HG03558 (cell line): Measurements from ENCODE around the gene XAGE1A.
"Not testable (repeated sequence)": the region's sequence is repeated elsewhere in the genome, so short reads cannot be mapped to it uniquely, and the experiment has no call there.

Source experiments
- ATAC-seq: cut with Tn5 transposase; IDR thresholded peaks from one replicate; pipeline ENCODE4 v1.9.1; 2021; ENCODE audit warnings: moderate number of reproducible peaks; ENCODE audit not compliant: unreplicated experiment; ENCODE audit errors: extremely low read depth

Gene XAGE1A, protein sequence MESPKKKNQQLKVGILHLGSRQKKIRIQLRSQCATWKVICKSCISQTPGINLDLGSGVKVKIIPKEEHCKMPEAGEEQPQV

GRCh38 chrX:52495545-52496418 lies at the start of gene XAGE1A:
Gene XAGE1A, plus strand, starts transcription at chrX:52495808. Its CDS starts 1,554 bp downstream, at chrX:52497362.
- not testable (repeated sequence) for ATAC-seq

- not testable (repeated sequence) for ATAC-seq
Measured at GRCh38 chrX:52452031-52452430, 43.6 kb upstream of the XAGE1A start.

DNA sequence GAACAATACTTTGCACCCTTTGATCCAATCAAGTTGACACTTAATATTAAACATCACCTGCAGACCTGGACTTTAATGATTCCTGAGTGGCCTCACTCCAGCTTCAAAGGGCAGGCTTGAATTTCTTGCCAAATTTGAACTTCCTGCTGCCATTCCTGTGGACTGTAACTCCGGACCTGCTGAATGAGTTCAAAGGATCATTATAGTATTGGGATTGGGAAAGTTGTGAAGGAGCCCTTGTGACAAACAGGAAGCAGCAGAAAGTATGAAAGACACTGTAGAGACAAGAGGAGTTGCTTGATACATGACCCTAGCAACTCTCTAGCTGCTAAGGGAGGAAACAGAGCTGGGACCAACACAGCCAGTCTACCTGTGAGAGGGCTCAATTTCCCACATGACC lies 24.3 kb upstream of the XAGE1A start:
- not testable (repeated sequence) for ATAC-seq

GRCh38 chrX:52496419-52496772 lies 788 bp downstream of the XAGE1A start:
- ATAC-seq, result not testable (repeated sequence)

GRCh38 chrX:52501362-52501761 lies 5.8 kb downstream of the XAGE1A start:
- not testable (repeated sequence) for ATAC-seq

- ATAC-seq, result no peak
Measured at GRCh38 chrX:52504551-52504950, 8.9 kb downstream of the XAGE1A start.

- no peak for ATAC-seq
Measured at GRCh38 chrX:52507331-52507730, 11.7 kb downstream of the XAGE1A start.

DNA sequence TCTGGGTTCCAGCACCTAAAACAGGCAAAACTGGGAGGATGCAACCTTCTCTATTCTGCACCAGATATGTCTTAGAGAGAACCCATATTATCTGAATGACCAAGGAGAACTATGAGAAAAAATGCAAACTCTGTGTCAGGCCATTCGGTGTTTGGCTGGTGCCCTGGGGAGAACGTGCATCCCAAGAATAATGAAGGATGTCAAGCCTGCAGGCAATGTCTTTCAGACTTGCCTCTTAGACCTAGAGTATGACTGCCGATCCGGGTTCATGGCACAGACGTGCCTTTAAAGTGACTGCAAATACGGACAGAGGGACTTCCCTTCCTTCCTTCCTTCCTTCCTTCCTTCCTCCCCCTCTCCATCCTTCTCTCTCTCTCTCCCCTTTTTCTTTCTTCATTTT lies 14.3 kb downstream of the XAGE1A start:
- ATAC-seq, result no peak

- not testable (repeated sequence) for ATAC-seq
Measured at GRCh38 chrX:52511126-52511525, 15.5 kb downstream of the XAGE1A start.

GRCh38 chrX:52516110-52516986 lies 20.7 kb downstream of the XAGE1A start:
- not testable (repeated sequence) for ATAC-seq

DNA sequence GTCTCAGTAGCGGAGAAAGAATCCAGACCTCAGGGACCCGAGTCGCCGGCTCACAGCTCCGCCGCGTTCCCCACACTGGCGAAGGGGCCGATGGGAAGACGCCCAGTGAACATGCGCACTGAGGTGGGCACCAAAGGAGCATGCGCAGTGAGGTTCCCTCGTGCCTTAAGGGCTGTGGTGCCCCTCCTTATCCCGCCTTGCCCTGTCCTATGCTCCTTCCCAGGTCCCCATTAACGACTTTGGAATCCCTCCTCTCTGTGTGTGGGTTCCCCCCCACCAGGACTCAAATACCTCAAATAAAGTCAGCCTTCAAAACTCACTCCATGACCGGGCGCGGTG lies 21.3 kb downstream of the XAGE1A start, which contains the start of gene XAGE1B:
Gene XAGE1B (minus strand): TSS at position 77 of the 339 bp plus-strand sequence. CDS start 1,536 bp downstream, outside the sequence.
- ATAC-seq, result not testable (repeated sequence)

DNA sequence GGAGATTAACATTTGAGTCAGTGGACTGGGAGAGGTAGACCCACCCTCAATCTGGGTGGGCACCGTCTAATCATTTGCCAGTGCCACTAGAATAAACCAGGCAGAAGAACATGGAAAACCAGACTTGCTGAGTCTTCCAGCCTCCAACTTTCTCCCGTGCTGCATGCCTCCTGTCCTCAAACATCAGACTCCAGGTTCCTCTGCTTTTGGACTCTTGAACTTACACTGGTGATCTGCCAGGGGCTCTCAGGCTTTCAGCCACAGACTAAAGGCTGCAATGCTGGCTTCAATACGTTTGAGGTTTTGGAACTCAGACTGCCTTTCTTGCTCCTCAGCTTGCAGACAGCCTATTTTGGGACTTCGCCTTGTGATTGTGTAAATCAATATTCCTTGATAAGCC lies 45.4 kb downstream of the XAGE1A start:
- not testable (repeated sequence) for ATAC-seq

- ATAC-seq, result no peak
Measured at GRCh38 chrX:52542311-52542710, 46.7 kb downstream of the XAGE1A start.

- ATAC-seq, result no peak
Measured at GRCh38 chrX:52544147-52544840, 48.7 kb downstream of the XAGE1A start.

GRCh38 chrX:52548769-52549168 lies 53.2 kb downstream of the XAGE1A start:
- ATAC-seq, result not testable (repeated sequence)
